ENCODE data around the gene SMIM44. TPM values are rescaled to one million over a fixed set of nuclear protein-coding genes. Genes with fewer than 3 reads are reported as not detected.

The SMIM44 gene
- total and polyA plus RNA-seq, 2 donors (not counting 1 experiment from before 2014, with no cell fraction given) = not detected

DNA sequence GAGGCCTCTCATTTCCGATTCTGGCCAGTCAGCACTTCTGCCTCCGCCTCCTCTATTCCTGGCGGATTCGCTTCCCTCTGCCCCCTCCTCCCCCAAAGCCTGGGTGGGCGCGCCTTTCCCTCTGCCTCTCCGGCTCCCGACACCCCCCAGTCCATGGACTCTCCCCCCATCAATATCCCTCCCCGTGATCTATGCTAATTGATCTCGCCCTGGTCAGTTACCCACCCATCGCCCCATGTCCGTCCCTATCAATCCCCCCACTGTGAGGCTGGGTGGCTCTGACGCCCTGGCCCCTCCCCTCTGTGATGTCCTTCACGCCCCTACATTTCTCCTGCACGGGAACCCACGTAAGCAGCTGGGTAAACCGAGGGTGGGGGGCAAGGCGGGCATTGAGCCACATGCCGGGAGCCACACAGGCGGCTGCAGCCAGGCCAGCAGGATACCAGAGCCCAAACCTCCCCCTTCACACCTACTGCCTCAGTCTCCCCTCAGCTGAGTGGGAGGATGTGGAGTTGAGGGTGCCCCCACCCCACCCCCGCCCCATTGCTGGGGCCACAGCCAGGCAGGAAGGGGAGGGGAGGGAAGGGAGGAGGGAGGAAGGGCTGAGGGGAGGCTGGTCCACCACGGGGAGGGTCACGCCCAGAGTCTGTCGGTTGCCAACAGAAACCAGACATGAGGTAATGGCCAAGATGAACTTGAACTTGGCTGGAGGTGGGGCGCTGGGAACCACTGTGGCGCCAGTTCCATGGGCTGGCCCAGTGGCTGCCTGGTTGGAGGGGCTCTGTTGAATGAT lies 24.0 kb downstream of the SMIM44 start:
- intact Hi-C loops (cut with micrococcal nuclease) = no loop called here
- H3K4me1 ChIP-seq (ENCODE audit: control insufficient read depth in 2 of 2, insufficient read depth in 2 of 2, low read length in 2 of 2) = no peaks in the 10 kb centered on the region
- H3K9me3 ChIP-seq (ENCODE audit: control extremely low read depth in 1 of 3, control insufficient read depth in 2 of 3, insufficient read depth in 1 of 3, low read length in 2 of 3) = no peaks in the 10 kb centered on the region
- no peaks in the 10 kb centered on the region for H3K79me2 ChIP-seq (ENCODE audit: control insufficient read depth, insufficient read depth, low read length)
- TF ChIP-seq, protein P1, sequence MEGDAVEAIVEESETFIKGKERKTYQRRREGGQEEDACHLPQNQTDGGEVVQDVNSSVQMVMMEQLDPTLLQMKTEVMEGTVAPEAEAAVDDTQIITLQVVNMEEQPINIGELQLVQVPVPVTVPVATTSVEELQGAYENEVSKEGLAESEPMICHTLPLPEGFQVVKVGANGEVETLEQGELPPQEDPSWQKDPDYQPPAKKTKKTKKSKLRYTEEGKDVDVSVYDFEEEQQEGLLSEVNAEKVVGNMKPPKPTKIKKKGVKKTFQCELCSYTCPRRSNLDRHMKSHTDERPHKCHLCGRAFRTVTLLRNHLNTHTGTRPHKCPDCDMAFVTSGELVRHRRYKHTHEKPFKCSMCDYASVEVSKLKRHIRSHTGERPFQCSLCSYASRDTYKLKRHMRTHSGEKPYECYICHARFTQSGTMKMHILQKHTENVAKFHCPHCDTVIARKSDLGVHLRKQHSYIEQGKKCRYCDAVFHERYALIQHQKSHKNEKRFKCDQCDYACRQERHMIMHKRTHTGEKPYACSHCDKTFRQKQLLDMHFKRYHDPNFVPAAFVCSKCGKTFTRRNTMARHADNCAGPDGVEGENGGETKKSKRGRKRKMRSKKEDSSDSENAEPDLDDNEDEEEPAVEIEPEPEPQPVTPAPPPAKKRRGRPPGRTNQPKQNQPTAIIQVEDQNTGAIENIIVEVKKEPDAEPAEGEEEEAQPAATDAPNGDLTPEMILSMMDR (IDR thresholded peaks at IDR 0.05) = no peak
- no peak for TF ChIP-seq EZH2 (IDR thresholded peaks at IDR 0.05; ENCODE audit: borderline replicate concordance, insufficient read depth, low read depth, low read length, poor library complexity, severe bottlenecking)
- ATAC-seq (ENCODE audit: low read depth) = no peak
- ChIA-PET POLR2A (no interaction called here), CTCF (no interaction called here)
- H3K9me3 Mint-ChIP-seq (ENCODE audit: insufficient read depth) = no peaks in the 10 kb centered on the region
- H3K9ac ChIP-seq (ENCODE audit: low read length) = no peak overlapping the region
- H2AFZ ChIP-seq (ENCODE audit: insufficient read depth, low read depth, low read length, poor library complexity, severe bottlenecking) = no peak overlapping the region
- no peaks in the 10 kb centered on the region for H3K4me1 Mint-ChIP-seq
- H3K27me3 ChIP-seq (replicated peaks in 1 of 4; ENCODE audit: control extremely low read depth in 1 of 4, control insufficient read depth in 3 of 4, insufficient read depth in 4 of 4, low read length in 3 of 4) = no peaks in the 10 kb centered on the region
- peaks cover 0 to 2% of the 10 kb centered on the region in 2 experiments for H3K36me3 ChIP-seq (replicated peaks in 1 of 2; ENCODE audit: control extremely low read depth in 1 of 2, control insufficient read depth in 1 of 2, extremely low read depth in 1 of 2, insufficient read depth in 2 of 2, low read length in 1 of 2)
- no peak for DNase-seq
- H3K27ac Mint-ChIP-seq = no peak overlapping the region
- 85% methylated on average over 17 of the region's 26 CpGs for WGBS (ENCODE audit: insufficient coverage)
- no peaks in the 10 kb centered on the region for H3K27me3 Mint-ChIP-seq
- no peak overlapping the region for H3K4me2 ChIP-seq (replicated peaks; ENCODE audit: low read depth, low read length, poor library complexity, severe bottlenecking)
- no peaks in the 10 kb centered on the region for H4K20me1 ChIP-seq (ENCODE audit: control insufficient read depth, insufficient read depth, low read length, poor library complexity, severe bottlenecking)
- H3K4me3 Mint-ChIP-seq = no peak overlapping the region
- no peak overlapping the region for H3K4me3 ChIP-seq (ENCODE audit: control extremely low read depth in 1 of 5, extremely low read depth in 1 of 5, insufficient read depth in 1 of 5, low read depth in 2 of 5, low read length in 4 of 5)
- no peak overlapping the region for H3K27ac ChIP-seq (ENCODE audit: low read length in 2 of 2)

DNA sequence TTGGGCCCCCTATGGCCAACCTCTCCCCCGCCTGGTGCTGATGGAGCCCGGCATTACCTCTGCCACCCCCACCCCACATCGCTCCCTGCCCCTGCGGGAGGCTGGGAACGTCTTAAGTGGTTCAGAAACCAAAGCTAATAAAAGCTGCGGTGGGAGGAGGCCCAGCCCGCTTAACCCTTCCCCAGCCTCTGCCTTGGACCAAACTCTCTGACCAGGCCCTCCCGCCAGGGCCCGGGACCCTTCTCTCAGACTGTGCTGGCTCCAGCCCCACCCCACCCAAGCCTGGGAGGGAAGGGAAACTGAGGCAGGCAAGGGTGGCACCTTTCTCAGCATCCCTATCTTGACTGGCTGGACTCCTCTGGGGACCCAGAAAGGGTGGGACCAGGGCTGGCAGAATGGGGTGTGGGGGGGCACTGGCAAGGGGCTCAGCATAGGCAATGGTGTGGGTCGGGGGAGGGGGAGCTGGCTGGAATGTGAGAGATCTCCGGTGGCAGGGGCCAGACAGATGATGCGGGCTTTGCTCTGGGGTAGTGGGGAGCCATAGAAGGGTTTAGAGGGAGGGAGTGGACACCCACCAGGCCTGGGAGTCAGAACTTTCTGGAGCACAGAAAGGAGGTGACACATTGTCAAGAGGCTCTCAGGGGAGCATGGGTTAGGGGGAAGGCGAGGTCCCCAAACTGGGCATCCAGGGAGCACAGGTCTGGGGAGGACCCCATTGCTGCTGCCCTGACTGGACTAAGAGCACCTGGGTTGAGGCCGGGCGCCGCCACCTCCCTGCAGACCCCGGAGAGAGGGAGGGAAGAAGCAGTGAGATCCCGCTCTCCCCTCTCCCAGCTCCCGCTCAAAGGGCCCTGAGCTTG lies 24.8 kb downstream of the SMIM44 start:
- no peaks in the 10 kb centered on the region for H3K27me3 Mint-ChIP-seq
- H3K4me1 Mint-ChIP-seq = no peaks in the 10 kb centered on the region
- intact Hi-C loops (cut with micrococcal nuclease) = no loop called here
- Histone ChIP-seq H3K4me3 (ENCODE audit: control extremely low read depth in 1 of 5, extremely low read depth in 1 of 5, insufficient read depth in 1 of 5, low read depth in 2 of 5, low read length in 4 of 5) (no peak overlapping the region), H3K36me3 (replicated peaks in 1 of 2; ENCODE audit: control extremely low read depth in 1 of 2, control insufficient read depth in 1 of 2, extremely low read depth in 1 of 2, insufficient read depth in 2 of 2, low read length in 1 of 2) (peaks cover 0 to 6% of the 10 kb centered on the region in 2 experiments), H3K4me1 (ENCODE audit: control insufficient read depth in 2 of 2, insufficient read depth in 2 of 2, low read length in 2 of 2) (no peaks in the 10 kb centered on the region), H4K20me1 (ENCODE audit: control insufficient read depth, insufficient read depth, low read length, poor library complexity, severe bottlenecking) (no peaks in the 10 kb centered on the region), H2AFZ (ENCODE audit: insufficient read depth, low read depth, low read length, poor library complexity, severe bottlenecking) (no peak overlapping the region), H3K4me2 (replicated peaks; ENCODE audit: low read depth, low read length, poor library complexity, severe bottlenecking) (no peak overlapping the region), H3K27ac (ENCODE audit: low read length in 2 of 2) (no peak overlapping the region), H3K79me2 (ENCODE audit: control insufficient read depth, insufficient read depth, low read length) (no peaks in the 10 kb centered on the region), H3K9ac (ENCODE audit: low read length) (no peak overlapping the region), H3K27me3 (replicated peaks in 1 of 4; ENCODE audit: control extremely low read depth in 1 of 4, control insufficient read depth in 3 of 4, insufficient read depth in 4 of 4, low read length in 3 of 4) (no peaks in the 10 kb centered on the region), H3K9me3 (ENCODE audit: control extremely low read depth in 1 of 3, control insufficient read depth in 2 of 3, insufficient read depth in 1 of 3, low read length in 2 of 3) (no peaks in the 10 kb centered on the region)
- 73% methylated on average over 8 of the region's 19 CpGs for WGBS (ENCODE audit: insufficient coverage)
- H3K4me3 Mint-ChIP-seq = no peak overlapping the region
- ChIA-PET CTCF (no interaction called here), POLR2A (no interaction called here)
- DNase-seq (no peak), ATAC-seq (ENCODE audit: low read depth) (no peak)
- TF ChIP-seq EZH2 (IDR thresholded peaks at IDR 0.05; ENCODE audit: borderline replicate concordance, insufficient read depth, low read depth, low read length, poor library complexity, severe bottlenecking) = no peak
- TF ChIP-seq, protein P1 (IDR thresholded peaks at IDR 0.05) = no peak
- H3K9me3 Mint-ChIP-seq (ENCODE audit: insufficient read depth) = no peaks in the 10 kb centered on the region
- no peak overlapping the region for H3K27ac Mint-ChIP-seq

Measured in B cell (primary cell).